Right forelimb (tissue), 1 donor: Measurements from ENCODE around the gene NEK6.

Experiments used
- DNase-seq: peaks from one replicate; pipeline ENCODE4 v3.0.0-alpha.2; 2018

The NEK6 gene

DNA sequence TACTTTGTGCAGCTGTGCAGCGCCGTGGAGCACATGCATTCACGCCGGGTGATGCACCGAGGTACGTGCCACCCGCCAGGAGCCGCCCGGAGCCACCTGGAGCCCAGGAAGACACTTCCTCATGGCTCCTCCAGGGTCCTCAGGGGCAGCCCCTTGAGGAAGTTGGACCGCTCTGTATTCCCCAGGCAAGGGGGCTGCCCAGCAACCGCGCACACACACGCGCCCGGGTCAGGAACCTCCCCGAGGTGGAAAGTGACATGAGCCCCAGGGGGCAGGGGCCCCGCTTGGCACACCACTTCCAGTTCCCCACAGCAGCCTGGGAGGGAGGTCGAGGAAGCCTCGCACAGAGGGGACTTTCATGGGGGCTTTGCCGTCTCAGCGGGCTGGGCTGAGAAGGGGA lies 68.6 kb downstream of the NEK6 start:
- DNase-seq = no peak

DNA sequence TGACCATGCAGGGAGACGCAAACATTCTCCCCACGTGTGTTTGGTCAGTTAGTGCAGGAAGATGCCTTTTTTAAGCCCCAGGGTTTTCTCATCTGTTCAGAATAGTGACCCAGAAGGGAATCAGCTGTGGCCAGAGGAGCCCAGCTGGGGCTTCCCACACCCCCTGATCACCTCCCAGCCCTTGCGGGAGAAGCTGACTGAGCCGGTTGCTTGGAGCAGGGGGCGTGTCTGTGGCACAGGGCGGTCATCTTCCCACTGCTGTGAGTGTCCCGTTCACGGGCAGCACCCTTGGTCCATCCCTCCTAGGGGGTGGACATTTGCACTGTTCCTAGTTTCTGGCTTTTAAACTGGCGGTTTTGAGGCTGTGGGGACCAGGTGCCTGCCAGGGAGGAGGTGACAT lies 69.7 kb downstream of the NEK6 start:
- DNase-seq = no peak

DNA sequence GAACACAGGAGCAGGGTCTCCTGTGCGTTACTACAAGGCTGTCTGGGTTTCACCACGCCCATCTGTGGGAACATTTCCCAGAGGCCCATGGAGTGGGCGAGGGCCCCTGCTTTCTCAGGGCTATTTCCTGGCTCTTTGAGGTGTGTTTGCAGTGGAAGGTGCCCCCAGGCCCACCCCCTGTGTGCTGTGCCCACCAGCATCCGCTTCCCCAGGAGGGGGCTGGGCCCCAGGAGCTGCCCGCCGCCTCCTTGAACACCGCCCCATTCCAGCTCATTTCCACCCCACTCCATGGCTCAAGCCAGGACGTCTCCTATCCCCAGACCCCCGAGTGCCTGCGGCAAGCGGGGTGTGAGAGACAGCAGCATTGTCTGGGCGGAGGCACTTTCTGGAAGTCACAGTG lies 70.5 kb downstream of the NEK6 start:
- no peak for DNase-seq

DNA sequence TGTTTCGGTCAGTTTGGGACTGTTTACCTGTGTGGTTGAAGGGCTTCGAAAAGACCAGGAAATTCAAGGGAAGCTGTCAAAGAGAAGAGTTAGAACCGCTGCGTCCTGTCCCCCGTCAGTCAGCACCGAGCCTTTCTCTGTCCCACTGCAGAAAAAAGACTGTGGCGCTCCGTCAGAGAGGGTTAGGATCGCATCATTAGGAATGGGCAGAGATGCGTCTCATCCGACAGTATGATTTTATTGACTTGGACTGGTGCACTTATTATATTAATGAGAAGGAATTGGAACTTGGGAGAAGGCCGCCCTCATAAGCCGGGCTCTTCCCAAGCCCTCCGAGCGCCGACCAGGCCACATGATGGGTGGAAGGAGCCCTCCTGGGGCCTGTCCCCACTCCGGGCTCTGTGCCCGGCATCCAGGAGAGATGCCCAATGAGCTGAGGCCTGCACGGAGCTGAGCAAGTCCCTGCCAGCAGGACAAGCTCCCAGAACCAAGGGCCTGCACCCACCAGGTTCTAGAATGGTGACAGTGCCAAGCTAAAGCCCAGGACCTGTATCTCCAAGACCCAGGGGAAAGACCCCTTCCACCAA lies 71.5 kb downstream of the NEK6 start:
- no peak for DNase-seq

DNA sequence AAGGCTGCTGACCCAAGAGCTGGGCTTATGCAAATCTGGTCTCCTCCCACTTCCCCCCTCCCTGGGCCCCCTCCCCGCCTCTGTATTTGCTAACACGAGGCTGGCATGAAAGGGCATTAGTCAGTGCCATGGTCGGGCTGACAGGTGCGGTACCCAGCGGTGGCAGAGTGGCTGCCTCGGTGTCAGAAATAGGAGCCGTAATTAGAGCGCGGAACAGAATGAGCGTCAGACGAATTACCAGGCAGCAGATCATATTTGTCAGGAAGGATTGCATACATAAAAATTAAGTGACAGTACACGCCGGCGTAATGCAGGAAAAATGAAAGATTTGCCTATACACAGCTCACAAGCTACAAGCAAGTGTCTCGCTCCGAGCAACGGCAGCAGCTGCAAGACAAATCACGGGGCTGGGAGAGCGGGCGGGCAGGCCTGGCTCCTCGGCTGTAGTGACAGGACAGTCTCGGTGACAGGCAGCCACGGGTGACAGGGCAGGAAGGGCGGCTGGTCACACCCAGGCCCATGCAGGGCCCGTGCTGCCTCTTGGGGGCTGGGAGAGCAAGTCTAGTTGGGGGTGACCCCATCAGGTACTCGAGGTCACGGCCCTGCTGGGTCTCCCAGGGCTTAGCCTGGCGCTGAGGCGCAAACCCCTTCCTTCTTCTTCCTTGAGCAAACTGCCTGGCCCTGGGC lies 72.4 kb downstream of the NEK6 start:
- no peak for DNase-seq

DNA sequence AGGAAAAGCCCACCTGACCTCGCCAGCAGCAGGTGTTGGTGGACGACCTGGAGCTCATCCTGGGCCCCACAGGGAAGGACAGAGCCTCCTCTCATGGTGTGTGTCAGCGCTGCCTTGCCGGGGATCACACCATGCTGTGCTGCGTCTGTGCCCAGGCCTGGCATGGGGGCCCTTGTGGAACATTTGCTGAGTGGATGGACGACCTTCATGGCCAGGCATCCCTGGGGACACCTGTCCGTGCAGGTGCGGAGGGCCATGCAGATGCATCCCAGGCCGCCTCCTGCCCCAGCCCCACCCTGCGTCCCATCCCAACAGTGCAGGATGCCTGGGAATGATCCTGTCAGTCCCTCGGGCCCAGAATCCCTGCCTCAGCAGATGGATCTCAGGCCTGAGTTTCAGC lies 73.8 kb downstream of the NEK6 start:
- no peak for DNase-seq

DNA sequence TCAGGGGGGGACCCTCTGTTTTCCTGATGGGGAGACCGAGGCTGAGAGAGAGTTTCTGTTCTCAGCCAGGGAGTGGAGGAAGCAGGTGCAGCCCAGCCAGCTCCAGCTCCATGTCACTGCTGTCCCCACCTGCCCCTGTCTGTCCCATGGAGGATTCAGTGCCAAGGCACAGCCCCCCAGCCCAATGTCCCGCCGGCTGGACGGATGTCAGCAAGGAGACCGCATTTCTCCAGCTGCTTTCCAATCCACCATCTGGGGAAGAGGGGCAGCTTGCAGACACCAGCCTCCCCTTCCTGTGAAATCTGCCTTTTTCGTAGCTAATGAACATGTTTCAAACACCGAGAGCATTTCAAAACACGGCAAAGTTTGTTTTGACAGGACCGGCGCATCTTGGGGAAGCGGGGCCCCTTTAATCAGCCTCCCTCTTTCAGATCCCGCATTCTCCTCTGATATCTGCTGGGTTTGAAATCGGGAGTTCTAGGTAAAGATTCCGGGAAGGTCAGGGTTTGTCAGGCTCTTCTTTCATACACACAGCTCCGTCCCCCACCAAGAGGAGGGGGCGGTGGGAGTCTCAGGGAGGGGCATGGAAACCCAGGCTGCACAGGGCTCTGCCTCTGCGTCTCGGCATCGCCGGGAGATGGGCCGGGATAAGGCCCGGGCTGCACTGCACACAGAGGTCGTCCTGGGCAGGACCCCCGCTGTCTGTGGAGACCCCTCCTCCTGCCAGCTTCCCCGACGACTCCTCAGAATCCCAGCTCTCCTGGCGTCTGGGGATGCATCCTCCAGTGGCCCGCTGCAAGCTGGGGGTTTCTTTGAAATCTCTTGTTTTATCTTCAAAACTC lies 74.8 kb downstream of the NEK6 start:
- DNase-seq = peak; percentile 83

DNA sequence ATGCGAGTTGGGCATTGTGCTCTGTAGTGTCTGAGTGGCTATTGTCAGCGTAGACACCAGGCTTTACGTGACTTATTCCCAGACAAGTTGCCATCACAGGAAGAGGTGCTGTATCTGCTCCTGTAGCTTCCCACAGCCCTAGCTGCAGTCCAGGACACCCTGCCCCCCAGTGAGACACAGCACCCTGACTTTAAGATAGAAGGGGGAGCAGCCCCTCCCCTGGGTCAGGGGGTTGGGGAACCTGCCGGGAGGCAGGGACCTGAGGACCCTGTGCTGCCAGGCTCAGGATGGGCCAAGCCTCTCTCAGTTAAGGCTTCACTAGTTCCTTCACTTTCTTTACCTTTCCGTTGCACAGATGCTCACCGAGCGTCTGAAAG lies 75.4 kb downstream of the NEK6 start:
- DNase-seq = no peak

DNA sequence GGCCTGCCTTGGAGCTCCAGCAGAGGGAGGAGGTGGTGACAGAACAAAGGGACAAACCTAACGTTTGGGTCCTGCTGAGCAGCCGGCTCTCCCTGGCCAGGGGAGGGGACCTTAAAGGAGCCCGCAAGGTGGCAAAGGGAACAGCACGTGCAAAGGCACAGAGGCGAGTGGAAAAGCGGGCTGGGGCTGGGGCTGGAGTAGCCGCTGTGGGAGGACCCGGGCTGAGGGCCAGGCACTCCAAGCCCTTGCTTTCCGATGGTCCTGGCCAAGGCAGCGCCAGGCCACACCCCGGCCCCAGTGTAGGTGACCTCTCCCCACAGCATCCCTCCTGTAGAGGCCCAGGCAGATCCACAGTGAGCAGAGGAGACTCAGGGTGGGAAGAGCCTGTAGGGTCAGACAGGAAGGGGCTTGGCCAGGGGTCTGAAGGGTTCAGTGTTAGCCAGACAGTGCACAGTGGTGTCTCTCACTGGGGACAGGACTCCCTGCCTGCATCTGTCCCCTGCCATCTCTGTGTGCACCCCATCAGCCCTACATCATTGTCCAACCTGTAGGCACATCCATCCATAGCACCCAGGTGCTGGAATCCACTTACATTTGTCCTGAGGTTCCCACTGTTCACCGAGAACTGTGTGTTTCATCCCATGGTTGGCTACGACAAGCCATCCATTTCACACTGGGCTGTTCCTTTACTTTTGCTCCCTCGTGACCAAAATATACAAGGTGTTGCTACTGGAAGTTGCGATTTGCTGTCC lies 77.0 kb downstream of the NEK6 start:
- DNase-seq = no peak

DNA sequence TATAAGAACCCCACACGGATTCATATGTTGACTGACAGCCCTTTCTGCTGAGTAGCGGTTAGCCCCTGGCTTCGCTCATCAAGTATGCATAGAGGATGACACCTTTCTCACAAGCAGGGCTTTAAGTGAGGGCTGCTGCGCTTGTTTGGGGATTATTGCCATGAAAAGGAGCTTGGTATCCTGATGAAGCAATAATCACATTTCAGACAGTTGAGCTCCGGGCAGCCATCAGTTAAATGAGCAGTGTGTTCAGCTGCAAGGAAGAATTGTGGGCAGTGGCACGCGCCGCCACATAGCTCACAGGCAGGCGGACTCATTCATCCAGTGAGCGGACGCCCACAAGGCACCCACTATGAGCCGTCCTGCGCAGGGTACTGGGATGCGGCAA lies 77.6 kb downstream of the NEK6 start:
- DNase-seq = no peak

DNA sequence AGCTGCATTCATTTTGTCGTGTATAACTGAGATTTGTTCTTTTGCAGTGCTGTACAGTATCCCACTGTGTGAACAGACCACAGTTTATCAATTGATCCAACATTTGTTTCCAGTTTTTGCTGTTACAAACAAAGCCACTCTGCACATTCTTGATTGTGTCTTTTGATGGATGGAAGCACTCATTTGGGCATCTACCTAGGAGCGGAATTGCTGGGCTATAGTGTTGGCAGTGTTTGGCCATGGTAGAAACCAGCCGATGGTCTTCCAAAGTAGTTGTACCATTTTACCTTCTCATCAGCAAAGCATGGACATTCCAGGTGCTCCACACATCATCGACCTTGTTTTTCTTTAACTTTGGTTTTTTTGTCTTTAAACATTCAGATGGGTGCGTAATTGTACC lies 79.8 kb downstream of the NEK6 start:
- no peak for DNase-seq

DNA sequence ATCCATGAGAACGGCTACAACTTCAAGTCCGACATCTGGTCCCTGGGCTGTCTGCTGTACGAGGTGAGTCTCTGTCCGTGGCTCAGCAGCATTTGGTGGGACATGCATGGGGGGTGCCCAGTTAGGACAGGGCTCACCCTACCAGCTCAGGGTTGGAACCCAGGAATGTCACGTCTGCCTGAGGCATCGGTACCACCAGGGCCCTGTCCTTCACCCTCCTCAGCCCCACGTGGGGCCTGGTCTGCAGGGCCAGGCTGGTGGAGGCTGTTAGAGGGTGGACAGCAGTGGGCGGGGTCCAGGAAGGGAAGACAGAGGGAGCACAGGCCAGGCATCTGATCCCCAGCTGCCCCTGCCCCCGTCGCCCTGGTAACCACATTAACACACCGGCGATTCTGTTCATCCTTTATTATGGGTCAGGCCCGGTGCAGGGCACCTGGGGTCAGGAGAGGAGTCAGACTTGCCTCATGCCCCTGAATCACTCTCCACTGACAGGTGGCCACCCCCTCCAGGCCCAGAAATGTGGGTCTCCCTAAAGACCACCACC lies 81.9 kb downstream of the NEK6 start:
- no peak for DNase-seq

DNA sequence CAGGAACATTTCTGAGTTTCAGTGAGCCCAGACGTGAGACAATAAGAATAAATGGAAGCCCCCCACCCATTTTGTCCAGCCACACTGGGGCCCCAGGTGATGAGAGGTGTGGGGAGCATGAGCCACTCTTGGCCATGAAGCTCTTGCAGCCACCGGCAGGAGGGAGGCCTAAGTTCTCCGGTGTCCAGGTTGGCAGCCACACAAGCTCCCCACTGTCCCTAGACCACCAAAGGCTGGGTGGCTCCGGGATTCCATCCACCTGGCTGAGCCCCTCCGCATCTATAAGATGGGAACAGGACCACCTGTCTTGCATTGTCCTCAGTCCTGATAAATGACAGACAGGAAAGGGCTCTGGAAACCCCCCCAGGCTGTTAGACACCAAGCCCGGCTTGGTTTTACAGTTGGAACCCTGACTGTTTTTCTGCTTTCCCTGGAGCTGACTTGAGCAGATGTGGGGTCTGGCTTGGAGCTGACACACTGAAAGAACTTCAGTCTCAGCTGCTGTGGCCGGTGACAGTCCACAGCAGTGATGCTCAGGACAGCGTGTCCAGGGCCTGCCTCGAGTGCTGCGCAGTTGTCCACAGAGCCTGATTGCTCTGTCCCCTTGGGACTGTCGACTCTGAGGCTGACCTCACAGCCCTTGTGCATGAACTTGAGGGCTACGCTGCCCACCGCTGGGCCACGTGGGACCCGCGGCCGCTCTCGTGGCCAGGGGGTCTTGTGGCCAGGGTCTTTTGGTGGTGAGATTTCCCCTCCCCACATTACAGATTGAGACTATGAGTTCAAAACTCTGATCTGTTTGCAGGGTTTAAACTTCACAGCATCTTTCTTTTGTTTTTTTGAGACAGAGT lies 82.7 kb downstream of the NEK6 start:
- no peak for DNase-seq

DNA sequence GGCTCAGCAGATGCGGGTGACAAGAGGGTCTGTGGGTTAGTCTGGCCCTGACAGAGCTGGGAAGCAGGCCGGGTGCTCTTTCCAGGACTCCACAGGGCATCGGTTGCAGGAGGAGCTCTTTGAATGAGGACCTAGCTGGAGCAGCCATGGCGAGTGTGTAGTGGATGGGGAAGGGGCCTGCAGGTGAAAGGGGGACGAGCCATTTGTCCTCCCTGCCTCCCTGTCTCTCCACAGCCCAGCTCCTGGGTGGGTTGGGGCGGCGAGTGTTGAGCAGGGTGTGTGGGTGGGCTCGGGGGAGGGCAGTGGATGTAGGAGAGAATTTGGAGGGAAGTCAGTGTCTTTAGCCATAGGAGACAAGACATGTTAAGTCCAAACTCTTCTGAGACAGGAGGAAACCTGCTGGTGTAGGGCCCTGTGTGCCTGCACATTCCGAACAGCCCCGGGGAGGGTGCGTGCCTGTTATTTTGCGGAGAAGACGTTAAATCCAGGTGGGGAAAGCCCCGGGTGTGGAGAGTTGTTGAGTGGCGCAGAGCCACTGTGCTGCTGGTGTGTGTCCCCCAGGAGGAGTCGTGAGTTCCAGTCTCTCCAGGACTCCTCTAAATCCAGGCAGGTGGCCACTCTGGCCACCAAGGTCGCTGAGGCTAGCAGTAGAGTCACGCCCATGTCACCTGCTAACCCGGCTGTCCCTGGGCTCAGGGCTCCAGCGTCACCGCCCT lies 83.9 kb downstream of the NEK6 start:
- DNase-seq = no peak

DNA sequence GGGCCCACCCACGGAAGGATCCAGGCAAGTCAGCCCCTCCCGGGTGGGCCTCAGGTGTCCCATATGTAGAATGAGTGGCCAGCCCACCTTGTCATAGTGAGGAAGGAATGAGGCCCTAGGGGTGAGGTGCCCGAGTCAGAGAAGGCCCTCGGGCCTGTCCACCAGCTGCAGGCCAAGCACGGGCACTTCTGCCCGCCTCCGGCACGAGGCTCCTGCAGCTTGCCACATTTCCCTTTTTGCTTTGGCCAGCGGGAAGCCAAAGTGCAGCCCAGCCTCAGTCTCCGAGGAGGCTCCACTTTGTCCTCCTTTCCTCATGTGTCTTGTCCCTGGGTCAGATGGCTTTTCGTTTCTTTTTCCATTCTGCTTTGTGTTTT lies 84.6 kb downstream of the NEK6 start:
- no peak for DNase-seq

DNA sequence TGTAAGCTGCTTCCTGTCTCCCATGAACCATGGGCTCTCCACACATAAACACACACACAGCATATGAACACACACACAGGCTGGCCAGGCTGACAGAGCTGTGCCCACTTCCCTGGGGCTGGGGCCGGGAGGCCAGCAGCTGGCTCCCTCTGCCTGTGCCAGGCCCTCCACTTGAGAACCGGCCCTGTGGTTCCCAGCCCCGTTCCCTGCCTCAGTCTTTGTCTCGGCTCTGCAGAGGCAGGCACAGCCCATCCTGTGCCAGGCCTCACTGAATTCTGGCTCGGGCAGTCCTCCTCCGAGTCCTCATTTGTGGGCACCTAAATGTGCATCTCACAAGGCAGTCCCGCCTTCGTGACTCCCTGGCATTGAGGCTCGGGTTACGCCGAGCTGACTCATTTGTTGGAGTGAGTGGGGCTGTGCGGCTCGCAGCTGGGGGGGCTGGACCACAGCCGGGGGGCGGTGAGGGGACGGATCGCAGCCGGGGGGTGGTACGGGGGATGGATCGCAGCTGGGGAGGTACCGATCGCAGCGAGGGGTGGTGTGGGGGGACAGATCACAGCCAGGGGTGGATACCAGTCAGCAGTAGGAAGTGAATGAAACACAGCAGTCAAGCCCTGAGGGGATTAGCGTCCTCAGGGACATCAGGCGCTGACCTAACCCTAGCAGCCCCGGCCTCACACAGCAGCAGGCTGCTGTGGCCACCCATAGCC lies 85.2 kb downstream of the NEK6 start:
- peak; percentile 80 for DNase-seq

DNA sequence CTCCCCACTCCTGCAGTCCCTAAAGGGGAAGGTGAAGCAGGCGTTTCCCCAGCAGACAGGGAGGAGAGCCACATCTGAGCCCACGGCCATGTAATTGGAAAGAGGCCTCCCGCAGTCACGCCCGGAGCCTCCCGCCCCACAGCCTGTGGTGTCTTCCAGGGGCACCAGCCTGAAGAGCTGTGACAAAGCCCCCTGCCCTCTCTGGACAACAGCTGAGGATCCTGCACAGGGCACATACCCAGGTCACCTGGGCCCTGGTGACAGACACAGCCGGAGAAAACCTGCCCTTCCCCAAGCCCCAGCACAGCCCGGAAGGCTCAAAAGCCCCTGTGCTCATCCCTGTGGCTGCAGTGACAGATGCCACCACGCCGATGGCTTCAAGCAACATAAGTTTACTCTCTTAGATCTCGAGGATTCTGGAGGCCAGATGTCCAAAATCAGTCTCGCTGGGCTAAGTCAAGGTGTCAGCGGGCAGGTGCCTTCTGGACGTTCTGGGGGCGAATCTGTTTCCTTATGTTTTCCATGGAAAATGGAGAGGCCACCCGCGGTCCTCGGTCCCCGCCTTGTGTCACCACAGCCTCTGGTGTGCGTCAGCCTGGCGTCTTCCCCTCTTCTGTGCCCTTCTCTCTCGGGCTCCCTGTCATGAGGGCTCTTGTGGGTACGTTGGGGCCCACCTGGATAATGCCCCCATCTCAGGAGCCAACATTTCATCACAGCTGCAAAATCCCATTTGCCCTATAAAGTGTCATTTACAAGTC lies 86.0 kb downstream of the NEK6 start:
- DNase-seq = no peak

DNA sequence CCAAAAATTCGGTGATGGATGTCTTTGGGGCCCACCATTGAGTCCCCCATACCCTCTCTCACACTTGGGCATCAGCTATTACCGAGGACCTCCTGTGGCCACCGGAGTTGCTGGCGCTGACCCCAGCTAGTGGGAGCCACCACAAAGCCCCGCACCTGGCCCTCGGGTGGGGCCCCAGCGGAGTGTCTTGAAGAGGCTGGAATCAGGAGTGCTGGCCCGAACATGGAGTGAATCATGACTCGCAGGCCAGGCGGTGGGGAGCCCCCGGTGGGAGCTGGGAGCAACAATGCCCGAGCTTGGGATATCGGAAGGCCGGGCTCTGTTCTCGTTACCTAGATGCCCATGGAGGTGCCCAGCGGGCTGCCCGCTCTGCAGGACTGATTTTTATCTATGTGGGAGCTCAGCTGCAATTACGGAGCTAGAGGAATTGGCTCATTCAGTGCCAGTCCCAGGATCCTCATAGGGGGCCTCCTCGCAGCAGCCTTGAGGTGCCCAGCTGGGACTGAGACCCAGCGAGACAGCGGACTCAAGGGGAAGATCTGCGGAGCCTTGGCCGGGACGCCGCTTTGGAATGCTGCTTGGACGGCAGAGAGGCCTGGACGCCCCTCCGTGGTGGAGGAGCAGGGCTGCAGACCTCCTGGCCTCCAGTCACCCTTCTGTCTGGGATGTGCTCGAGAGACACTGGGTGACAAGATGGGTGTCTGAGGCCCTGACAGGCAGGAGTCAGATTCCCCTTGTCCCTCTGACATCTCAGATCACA lies 86.7 kb downstream of the NEK6 start:
- DNase-seq = no peak

DNA sequence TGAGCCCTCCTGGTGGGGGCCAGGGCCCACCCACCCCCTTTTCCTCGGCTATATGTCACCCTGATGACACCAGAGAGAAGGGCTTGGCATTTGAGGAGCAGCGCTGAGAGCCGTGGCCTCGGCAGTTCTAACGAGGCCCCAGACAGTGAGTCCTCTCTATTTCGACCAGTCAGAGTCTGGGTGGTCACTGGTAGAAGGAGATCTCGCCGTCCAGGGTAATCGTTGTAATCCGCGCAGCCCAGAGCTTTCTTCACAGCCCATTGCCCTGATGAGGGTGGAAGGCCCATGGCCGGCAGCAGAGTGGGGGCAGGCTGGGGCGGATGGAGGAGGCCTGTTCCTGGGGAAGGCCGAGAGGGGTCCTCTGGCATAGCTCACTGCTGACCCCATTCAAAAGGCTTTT lies 87.3 kb downstream of the NEK6 start:
- no peak for DNase-seq
